Gastrocnemius medialis (tissue), 4 donors: Measurements from ENCODE around the gene LRP11.

ENCODE experiments used
- CTCF ChIP-seq, 5 experiments: fragments of 450-650 bp in 3 of 5; fragments of 200-600 bp in 2 of 5; sonication (generic) in 2 of 5; IDR thresholded peaks in 4 of 5; conservative IDR thresholded peaks in 1 of 5; 1 replicate in 4 of 5; 2 replicates in 1 of 5; pipeline ENCODE4 v1.5.1; 2016 to 2019; ENCODE audit warnings: antibody characterized with exemption in 5 of 5, mild to moderate bottlenecking in 3 of 5, moderate library complexity in 3 of 5
- POLR2A ChIP-seq, 2 donors: fragments of 450-650 bp; IDR thresholded peaks; one replicate each; pipeline ENCODE4 v1.6.1; 2017; ENCODE audit warnings: antibody characterized with exemption in 2 of 2, mild to moderate bottlenecking in 2 of 2, moderate library complexity in 2 of 2

- no peak for TF ChIP-seq POLR2A (IDR thresholded peaks at IDR 0.05)
- no peak for TF ChIP-seq CTCF (IDR thresholded peaks at IDR 0.05 in 4 of 5, conservative IDR thresholded peaks at IDR 0.05 in 1 of 5)
Measured at GRCh38 chr6:149843051-149843633, 21.0 kb downstream of the LRP11 start.
